ENCODE results near the gene TRIM24. TPM values are rescaled to one million over a fixed set of nuclear protein-coding genes. Genes with fewer than 3 reads are reported as not detected.

The TRIM24 gene
- total RNA-seq, 1 experiment from 2014 or later: 29.8 TPM

DNA sequence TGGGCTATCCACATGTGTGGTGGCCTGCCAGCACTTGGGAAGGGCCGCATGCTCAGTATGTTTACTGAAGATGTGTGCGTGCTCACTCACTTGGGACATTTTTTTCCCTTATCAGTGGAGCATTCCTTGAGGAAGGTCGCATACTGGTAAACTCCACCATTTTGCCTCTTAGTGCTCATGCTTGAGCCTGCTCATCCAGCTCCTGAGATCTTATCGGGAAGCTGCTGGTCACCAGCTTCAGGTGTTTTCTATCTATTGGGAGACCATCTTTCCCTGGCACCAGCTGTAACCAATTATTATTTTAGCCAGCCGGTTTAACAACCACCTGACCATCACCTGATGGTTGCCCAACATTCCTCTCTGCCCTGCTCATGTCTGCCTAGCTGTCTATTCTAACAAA lies 35.0 kb upstream of the TRIM24 start:
- H3K9me3 Mint-ChIP-seq (ENCODE audit: low read depth, unreplicated experiment): peaks cover 7% of the 10 kb centered on the region
- intact Hi-C loops (cut with micrococcal nuclease; ENCODE audit: unreplicated experiment): no loop called here
- DNase-seq: no peak
- TF ChIP-seq, protein P1, sequence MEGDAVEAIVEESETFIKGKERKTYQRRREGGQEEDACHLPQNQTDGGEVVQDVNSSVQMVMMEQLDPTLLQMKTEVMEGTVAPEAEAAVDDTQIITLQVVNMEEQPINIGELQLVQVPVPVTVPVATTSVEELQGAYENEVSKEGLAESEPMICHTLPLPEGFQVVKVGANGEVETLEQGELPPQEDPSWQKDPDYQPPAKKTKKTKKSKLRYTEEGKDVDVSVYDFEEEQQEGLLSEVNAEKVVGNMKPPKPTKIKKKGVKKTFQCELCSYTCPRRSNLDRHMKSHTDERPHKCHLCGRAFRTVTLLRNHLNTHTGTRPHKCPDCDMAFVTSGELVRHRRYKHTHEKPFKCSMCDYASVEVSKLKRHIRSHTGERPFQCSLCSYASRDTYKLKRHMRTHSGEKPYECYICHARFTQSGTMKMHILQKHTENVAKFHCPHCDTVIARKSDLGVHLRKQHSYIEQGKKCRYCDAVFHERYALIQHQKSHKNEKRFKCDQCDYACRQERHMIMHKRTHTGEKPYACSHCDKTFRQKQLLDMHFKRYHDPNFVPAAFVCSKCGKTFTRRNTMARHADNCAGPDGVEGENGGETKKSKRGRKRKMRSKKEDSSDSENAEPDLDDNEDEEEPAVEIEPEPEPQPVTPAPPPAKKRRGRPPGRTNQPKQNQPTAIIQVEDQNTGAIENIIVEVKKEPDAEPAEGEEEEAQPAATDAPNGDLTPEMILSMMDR (IDR thresholded peaks at IDR 0.05; ENCODE audit: unreplicated experiment): no peak
- no peaks in the 10 kb centered on the region for H3K4me1 Mint-ChIP-seq (ENCODE audit: low read depth, unreplicated experiment)
- no peak overlapping the region for H3K4me3 Mint-ChIP-seq (ENCODE audit: low read depth, unreplicated experiment)
- BruUV-seq (replicated peaks): no TSS peak
- H3K27ac Mint-ChIP-seq (ENCODE audit: unreplicated experiment): no peak overlapping the region
- no peaks in the 10 kb centered on the region for H3K27me3 Mint-ChIP-seq (ENCODE audit: unreplicated experiment)
- CTCF ChIA-PET: no interaction called here
- H3K36me3 Mint-ChIP-seq (ENCODE audit: insufficient read depth, unreplicated experiment): no peaks in the 10 kb centered on the region

DNA sequence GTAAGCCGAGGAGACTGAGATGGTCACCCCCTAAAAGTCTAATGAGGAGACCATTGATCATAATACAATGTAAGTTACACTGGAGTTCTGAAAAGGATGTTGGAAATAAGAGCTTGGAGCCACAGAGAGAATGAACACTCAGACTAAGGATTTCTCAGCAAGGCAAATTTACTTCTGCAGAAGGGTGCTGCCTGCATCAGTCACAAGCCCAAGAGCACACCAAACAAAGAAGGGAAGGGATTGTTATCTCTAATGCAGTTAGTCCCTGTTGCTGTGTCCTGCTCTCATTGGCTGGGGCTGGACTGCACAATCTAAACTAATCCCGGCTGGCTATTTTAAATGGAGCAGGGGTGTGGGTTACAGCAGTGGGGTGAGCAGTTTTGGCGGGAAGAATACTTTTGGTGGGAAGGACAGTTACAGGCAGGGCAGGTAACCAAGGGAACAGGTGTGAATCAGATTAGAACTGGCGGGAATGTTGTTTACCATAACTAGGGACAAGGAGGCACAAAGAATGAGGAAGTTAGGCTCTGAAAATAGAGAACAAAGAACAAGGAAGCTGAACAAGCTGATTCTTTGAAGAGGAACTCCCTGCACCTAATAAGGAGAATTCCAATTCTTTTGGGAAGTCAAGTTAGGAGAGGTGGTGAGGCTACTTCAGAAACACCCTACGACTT lies 30.3 kb upstream of the TRIM24 start:
- no TSS peak for BruUV-seq (replicated peaks)
- H3K27ac Mint-ChIP-seq (ENCODE audit: unreplicated experiment): no peak overlapping the region
- H3K4me3 Mint-ChIP-seq (ENCODE audit: low read depth, unreplicated experiment): no peak overlapping the region
- intact Hi-C loops (cut with micrococcal nuclease; ENCODE audit: unreplicated experiment): no loop called here
- no peaks in the 10 kb centered on the region for H3K4me1 Mint-ChIP-seq (ENCODE audit: low read depth, unreplicated experiment)
- no peaks in the 10 kb centered on the region for H3K27me3 Mint-ChIP-seq (ENCODE audit: unreplicated experiment)
- CTCF ChIA-PET: no interaction called here
- TF ChIP-seq, protein P1 (IDR thresholded peaks at IDR 0.05; ENCODE audit: unreplicated experiment): no peak
- DNase-seq: no peak
- H3K9me3 Mint-ChIP-seq (ENCODE audit: low read depth, unreplicated experiment): peaks cover 11% of the 10 kb centered on the region
- H3K36me3 Mint-ChIP-seq (ENCODE audit: insufficient read depth, unreplicated experiment): no peaks in the 10 kb centered on the region

DNA sequence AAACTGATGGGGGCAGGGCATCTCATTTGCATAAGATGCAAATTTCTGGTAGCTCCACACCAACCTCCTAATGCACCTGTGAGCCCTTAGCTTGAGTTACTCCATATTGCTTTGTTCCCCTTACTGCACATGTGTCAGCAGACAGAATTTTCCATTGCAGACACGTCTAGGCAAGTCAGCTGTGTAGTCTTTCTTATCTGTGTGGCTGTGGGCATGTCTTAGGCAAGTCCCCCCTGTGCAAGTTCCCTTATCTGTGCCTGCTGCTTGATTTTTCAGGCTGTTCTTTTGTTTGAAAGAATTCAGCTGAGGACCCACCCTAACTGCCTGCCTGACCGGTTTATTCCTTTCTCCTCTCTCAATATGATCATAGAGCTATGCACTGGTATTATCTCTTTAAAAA lies 28.5 kb upstream of the TRIM24 start:
- Mint-ChIP-seq H3K27me3 (ENCODE audit: unreplicated experiment) (no peaks in the 10 kb centered on the region), H3K9me3 (ENCODE audit: low read depth, unreplicated experiment) (peaks cover 17% of the 10 kb centered on the region), H3K27ac (ENCODE audit: unreplicated experiment) (no peak overlapping the region), H3K4me1 (ENCODE audit: low read depth, unreplicated experiment) (peaks cover 9% of the 10 kb centered on the region), H3K36me3 (ENCODE audit: insufficient read depth, unreplicated experiment) (peaks cover 5% of the 10 kb centered on the region), H3K4me3 (ENCODE audit: low read depth, unreplicated experiment) (no peak overlapping the region)
- TF ChIP-seq, protein P1 (IDR thresholded peaks at IDR 0.05; ENCODE audit: unreplicated experiment): no peak
- no TSS peak for BruUV-seq (replicated peaks)
- intact Hi-C loops (cut with micrococcal nuclease; ENCODE audit: unreplicated experiment): no loop called here
- DNase-seq: no peak
- CTCF ChIA-PET: no interaction called here

DNA sequence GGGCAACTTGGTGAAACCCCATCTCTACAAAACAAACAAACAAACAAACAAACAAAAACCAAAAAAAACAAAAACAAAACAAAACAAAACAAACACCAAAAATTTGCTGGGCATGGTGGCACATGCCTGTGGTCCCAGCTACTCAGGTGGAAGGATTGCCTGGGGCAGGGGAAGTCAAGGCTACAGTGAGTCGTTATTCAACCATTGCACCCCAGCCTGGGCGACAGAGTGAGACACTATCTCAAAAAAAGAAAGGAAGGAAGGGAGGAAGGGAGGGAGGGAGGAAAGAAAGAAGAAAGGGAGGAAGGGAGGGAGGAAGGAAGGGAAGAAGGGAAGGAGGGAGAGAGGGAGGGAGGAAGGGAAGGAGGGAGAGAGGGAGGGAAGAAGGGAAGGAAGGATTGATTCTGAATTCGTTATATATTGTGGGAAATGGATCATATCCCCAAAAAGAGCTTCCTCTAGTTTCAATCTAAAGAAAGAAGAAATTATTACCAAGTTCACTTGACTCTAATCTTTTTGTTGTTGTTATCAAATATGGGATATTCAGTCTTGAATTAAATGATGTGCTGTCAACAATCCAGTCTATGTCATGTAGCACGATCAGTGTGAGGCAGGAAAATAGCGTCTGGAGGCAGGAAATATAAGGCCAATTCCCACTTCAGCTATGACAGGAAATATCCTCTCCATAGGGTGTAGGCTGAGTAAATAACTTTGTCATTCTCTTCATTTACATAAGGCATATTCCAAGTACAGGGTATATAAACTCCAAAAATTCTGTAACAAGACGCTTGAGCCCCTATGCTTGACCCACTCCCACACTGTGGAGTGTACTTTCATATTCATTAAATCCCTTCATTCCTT lies 26.2 kb upstream of the TRIM24 start:
- Mint-ChIP-seq H3K36me3 (ENCODE audit: insufficient read depth, unreplicated experiment) (peaks cover 5% of the 10 kb centered on the region), H3K27me3 (ENCODE audit: unreplicated experiment) (no peaks in the 10 kb centered on the region), H3K27ac (ENCODE audit: unreplicated experiment) (no peak overlapping the region), H3K4me3 (ENCODE audit: low read depth, unreplicated experiment) (no peak overlapping the region), H3K9me3 (ENCODE audit: low read depth, unreplicated experiment) (peaks cover 17% of the 10 kb centered on the region), H3K4me1 (ENCODE audit: low read depth, unreplicated experiment) (peaks cover 9% of the 10 kb centered on the region)
- no peak for DNase-seq
- intact Hi-C loops (cut with micrococcal nuclease; ENCODE audit: unreplicated experiment): no loop called here
- no TSS peak for BruUV-seq (replicated peaks)
- CTCF ChIA-PET: no interaction called here
- TF ChIP-seq, protein P1 (IDR thresholded peaks at IDR 0.05; ENCODE audit: unreplicated experiment): no peak
